Activated CD4-positive, alpha-beta T cell treated with anti-CD3 and anti-CD28 coated beads, Interleukin-2, amount 10 ng/mL, durations not matched to agents 24 days and 14 days (primary cell): ENCODE measurements around the gene HTR6. TPM values are rescaled to one million over a fixed set of nuclear protein-coding genes. Genes with fewer than 3 reads are reported as not detected.
A peak's percentile ranks its signal among the peaks of the same experiment; 100 is the strongest.
"Not testable (repeated sequence)": the region's sequence is repeated elsewhere in the genome, so short reads cannot be mapped to it uniquely, and the experiment has no call there.

Experiments
- DNase-seq: peaks from one replicate; pipeline ENCODE4 v3.0.0; 2022
- H3K27ac Mint-ChIP-seq: one replicate; pipeline ENCODE4 v1.8.0; 2022; ENCODE audit warnings: mild to moderate bottlenecking, mixed read lengths
- H3K27me3 Mint-ChIP-seq: one replicate; pipeline ENCODE4 v1.8.0; 2022; ENCODE audit warnings: mixed read lengths
- H3K36me3 Mint-ChIP-seq: one replicate; pipeline ENCODE4 v1.8.0; 2022; ENCODE audit warnings: low read depth, mild to moderate bottlenecking, mixed read lengths
- H3K4me1 Mint-ChIP-seq: one replicate; pipeline ENCODE4 v1.8.0; 2021; ENCODE audit warnings: mixed read lengths
- H3K4me3 Mint-ChIP-seq: one replicate; pipeline ENCODE4 v1.8.0; 2022; ENCODE audit warnings: mild to moderate bottlenecking, moderate library complexity, mixed read lengths
- H3K9me3 Mint-ChIP-seq: one replicate; pipeline ENCODE4 v1.8.0; 2021; ENCODE audit warnings: mixed read lengths
- intact Hi-C: fragments of 100-400 bp; cut with micrococcal nuclease; formaldehyde crosslinking; loops from one replicate; pipeline ENCODE4 v1.15.1; 2023
- total RNA-seq: library from RNA; stranded (reverse); gene quantifications from 2 replicates; pipeline ENCODE4 v1.2.3, GENCODE V29; 2022

The HTR6 gene
- total RNA-seq = not detected in 2 replicates

DNA sequence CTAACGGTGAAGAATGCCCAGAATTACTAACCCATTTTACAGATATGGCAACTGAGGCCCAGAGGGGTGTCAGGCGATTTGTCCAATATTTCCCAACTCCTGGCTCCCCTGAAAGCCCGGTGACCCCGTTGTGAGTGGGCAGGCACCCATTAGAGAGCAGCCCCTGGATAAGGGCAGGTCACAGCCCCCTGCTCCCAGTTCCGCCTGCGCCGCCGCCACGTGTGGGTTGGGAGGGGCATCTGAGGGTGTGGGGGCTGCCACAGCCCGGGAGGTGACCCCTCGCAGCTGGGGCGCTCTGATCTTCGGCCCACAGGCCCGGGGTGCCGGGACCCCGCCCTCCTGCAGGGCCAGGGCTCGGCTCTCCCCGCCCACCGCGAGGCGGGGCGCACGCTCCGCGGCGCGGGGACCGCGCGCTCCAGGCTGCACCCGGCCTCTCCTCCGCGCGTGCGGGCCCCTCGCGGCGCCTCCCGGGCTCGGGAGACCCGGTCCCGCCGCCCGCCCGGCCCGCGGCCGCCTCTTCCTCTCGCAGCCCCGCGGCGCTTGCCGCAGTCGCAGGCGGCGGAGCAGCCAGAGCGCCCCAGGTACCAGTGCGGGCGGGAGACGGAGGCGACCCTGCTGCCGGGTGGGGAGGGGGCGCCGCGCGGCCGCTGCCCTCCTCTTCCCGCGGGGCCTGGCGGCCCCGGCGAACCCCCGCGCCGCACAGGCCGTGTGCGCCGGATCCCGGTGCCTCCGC, at the start of gene HTR6:
Gene HTR6, plus strand, starts transcription at position 423 of the 733 bp plus-strand sequence. CDS start 879 bp downstream, outside the sequence.
- H3K4me1 Mint-ChIP-seq = peaks cover 10% of the 10 kb centered on the region
- H3K27me3 Mint-ChIP-seq = peaks cover 54% of the 10 kb centered on the region
- no peak within 1 kb of the TSS for H3K27ac Mint-ChIP-seq
- peak within 1 kb of the TSS; percentile 44 for H3K4me3 Mint-ChIP-seq
- H3K36me3 Mint-ChIP-seq = peaks cover 4% of the 10 kb centered on the region
- no peaks in the 10 kb centered on the region for H3K9me3 Mint-ChIP-seq
- intact Hi-C loops = no loop called here
- peak; percentile 76 for DNase-seq

DNA sequence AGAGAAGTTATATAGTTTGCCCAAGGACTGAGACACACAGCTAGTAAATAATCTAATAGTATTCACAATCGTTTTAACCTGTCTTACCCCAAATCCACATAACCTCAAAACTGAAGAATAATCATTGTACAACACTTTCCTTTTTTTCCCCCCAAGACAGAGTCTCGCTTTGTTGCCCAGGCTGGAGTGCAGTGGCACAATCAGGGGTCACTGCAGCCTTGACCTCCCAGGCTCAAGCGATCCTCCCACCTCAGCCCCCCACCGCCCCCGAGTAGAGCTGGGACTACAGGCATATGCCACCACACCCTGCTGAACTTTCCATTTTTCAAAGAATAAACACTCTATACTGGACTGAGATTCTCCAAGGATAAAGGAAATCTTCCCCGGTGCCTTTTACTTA, 49.2 kb upstream of the HTR6 start:
- no peaks in the 10 kb centered on the region for H3K9me3 Mint-ChIP-seq
- H3K4me3 Mint-ChIP-seq = no peak overlapping the region
- intact Hi-C loops = no loop called here
- H3K27me3 Mint-ChIP-seq = no peaks in the 10 kb centered on the region
- peaks cover 18% of the 10 kb centered on the region for H3K36me3 Mint-ChIP-seq
- DNase-seq = no peak
- H3K27ac Mint-ChIP-seq = no peak overlapping the region
- H3K4me1 Mint-ChIP-seq = peaks cover 15% of the 10 kb centered on the region

DNA sequence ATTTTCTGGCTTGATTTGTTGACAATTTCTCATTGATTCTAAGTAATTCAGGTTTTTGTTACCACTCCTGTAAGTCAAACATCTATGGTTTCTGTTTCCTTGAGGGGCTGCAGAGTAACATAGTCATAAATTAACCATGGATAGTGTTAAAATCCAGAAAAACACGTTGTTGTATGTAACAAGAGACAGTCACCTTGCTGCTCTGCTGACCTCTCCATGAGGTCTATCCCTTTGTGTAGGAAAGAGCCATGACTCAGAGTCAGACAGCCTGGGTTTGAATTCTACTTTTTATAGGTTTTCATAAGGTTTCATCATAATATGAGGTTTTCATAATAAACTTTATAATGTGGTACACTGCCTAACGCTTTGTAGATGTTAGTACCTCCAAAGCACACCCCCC, 48.2 kb upstream of the HTR6 start:
- Mint-ChIP-seq H3K36me3 (peaks cover 21% of the 10 kb centered on the region), H3K27ac (no peak overlapping the region), H3K4me1 (peaks cover 15% of the 10 kb centered on the region), H3K9me3 (no peaks in the 10 kb centered on the region), H3K27me3 (no peaks in the 10 kb centered on the region), H3K4me3 (no peak overlapping the region)
- DNase-seq = no peak
- intact Hi-C loops = no loop called here

DNA sequence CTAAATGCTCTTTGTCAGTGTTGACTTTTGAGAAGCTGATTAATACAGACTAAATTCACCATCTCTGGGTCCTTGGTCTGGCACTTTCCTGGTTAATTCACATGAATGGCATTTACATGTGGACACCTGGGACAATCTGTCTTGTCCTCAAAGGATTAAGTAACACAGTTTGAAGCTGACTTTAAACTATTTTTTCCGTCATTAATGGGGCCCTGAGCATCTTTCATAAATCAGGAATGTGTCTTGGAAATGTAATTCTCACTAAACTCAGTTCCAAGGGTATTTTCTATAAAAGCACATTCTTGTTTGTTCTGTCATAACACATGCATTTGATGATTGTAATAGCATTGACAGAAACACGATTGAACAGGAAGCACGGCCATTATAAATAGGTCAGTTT, 47.3 kb upstream of the HTR6 start:
- no peak overlapping the region for H3K27ac Mint-ChIP-seq

DNA sequence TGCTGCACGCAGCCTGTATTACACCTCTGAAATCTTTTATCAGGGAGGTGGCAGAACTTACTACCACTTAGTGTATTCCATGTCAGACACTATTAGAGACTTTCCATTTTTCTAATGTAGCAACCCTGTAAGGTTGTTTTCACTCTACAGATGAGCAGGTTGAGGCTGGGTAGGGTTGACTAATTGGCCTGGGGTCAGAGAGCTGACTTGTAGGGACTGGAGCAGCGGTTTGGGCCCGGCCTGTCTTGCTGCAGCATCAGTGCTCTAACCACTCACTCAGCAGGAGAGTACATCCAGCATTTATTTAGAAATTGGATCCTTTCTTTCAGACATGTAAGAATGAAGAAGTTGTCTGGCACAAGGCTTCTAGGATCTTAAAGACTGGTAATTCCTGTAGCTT, 46.2 kb upstream of the HTR6 start:
- Mint-ChIP-seq H3K4me3 (no peak overlapping the region), H3K4me1 (peaks cover 12% of the 10 kb centered on the region), H3K9me3 (no peaks in the 10 kb centered on the region), H3K27me3 (no peaks in the 10 kb centered on the region), H3K27ac (no peak overlapping the region), H3K36me3 (peaks cover 34% of the 10 kb centered on the region)
- intact Hi-C loops = no loop called here
- no peak for DNase-seq

More for the DNA sequence above, 47.3 kb upstream of the HTR6 start:
- no peak for DNase-seq
- intact Hi-C loops = no loop called here
- H3K36me3 Mint-ChIP-seq = peaks cover 27% of the 10 kb centered on the region
- H3K4me1 Mint-ChIP-seq = peaks cover 18% of the 10 kb centered on the region
- no peak overlapping the region for H3K4me3 Mint-ChIP-seq
- no peaks in the 10 kb centered on the region for H3K9me3 Mint-ChIP-seq
- H3K27me3 Mint-ChIP-seq = no peaks in the 10 kb centered on the region

DNA sequence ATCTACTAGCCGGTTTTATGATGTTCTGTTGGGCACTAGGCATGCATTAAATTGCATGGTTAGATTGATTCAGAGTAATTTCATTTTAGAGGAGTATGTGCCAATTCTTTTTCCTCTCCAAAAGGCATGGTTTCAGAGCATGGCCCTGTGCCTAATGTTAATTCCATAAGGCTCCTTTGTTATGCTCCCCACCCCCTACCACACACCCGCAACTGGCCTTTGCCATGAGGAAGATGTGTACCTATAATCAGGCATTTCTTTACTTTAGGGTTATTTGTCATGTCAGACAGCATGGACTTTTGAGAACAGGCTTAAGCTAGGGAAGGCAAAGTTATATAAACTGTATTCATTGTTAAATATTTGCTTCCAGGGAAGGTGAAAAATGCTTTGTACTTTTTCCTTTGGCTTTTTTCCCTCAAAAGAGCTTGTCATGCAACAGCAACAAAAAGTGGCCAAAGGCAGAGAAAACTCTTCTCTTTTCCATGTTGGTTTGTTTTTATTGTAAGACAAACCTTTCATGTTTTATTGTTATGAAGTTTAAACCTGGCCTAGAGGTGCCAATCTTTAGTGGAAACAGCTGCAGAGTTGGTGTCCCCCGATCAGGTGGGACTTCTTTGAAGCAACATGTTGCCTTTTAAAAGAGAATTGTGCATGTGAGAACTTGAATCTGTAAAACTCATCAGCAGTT, 44.8 kb upstream of the HTR6 start:
- no peak overlapping the region for H3K27ac Mint-ChIP-seq
- H3K4me1 Mint-ChIP-seq = peaks cover 10% of the 10 kb centered on the region
- intact Hi-C loops = no loop called here
- no peaks in the 10 kb centered on the region for H3K9me3 Mint-ChIP-seq
- H3K4me3 Mint-ChIP-seq = no peak overlapping the region
- DNase-seq = no peak
- H3K36me3 Mint-ChIP-seq = peaks cover 43% of the 10 kb centered on the region
- H3K27me3 Mint-ChIP-seq = no peaks in the 10 kb centered on the region

DNA sequence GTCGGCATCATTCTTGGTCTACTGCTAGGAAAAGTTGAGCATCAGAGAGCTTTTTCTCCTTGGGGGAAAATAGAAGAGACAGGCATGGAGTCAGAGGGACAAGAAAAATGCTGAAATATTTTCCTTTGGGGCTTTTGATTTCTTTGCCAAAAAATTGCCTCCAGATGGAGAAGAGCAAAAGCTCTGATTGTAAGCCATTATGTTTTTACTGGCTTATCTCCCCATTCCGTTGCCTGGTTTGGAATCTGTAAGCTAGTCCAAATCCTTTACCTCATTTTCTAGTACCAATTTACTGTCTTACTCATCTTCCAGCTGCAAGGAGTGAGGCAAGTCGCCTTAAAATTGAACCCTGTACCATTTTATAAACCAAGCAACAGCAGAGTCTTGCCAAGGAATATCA, 43.9 kb upstream of the HTR6 start:
- Mint-ChIP-seq H3K4me1 (peaks cover 7% of the 10 kb centered on the region), H3K4me3 (no peak overlapping the region), H3K27ac (no peak overlapping the region), H3K36me3 (peaks cover 42% of the 10 kb centered on the region), H3K9me3 (no peaks in the 10 kb centered on the region), H3K27me3 (no peaks in the 10 kb centered on the region)
- no peak for DNase-seq
- intact Hi-C loops = no loop called here

DNA sequence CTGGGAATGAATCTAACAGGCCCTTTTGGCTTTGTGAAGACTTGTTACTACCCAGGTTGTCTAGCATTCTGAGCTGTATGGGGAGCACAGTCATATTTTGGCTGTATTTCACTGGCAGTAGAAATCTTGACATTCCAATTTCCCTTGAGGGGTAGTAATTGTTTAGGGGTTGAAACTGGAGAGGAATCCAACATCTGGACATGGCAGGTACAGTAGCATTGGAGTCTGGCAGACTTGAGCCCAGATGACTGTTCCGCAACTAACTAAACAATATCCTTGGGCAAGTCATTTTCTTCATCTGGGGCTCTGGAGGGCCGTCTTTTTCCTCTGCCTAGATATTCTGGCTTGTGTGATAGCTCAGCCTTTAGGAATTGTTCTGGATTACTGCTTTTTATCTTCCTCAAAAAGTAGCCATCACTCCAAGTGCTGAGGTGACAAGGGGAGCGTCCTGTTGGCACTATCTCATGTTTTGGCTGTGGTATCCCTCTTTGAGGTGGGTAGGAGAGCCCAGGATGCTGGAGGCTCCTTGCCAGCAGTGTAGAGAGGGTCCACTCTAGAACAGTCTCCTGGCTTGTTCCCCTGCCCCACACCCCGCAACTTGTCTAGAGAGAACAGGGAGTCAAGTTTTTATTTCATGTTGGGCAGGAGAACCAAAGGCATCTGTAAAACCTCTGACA, 43.3 kb upstream of the HTR6 start:
- H3K36me3 Mint-ChIP-seq = peaks cover 47% of the 10 kb centered on the region
- peaks cover 7% of the 10 kb centered on the region for H3K4me1 Mint-ChIP-seq
- intact Hi-C loops = no loop called here
- no peak overlapping the region for H3K27ac Mint-ChIP-seq
- H3K27me3 Mint-ChIP-seq = no peaks in the 10 kb centered on the region
- H3K9me3 Mint-ChIP-seq = no peaks in the 10 kb centered on the region
- DNase-seq = no peak
- H3K4me3 Mint-ChIP-seq = no peak overlapping the region

DNA sequence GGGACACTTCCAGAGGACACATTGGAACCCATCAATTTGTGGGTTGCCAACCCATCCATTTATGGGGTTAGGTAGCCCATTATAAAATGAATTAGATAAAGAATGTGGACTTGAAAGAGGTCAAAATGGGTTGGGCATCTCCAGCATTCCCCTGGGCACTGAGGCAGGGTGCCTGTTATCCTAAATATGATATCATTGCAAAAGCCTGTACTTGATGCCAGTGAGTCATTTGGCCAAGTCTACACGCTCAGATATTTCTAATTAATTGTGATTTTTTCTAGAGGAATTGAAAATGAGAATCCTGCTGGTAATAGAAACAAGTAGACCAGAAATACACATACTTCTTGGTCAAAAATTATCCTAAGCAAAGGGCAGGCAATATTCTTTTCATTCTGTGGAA, 42.5 kb upstream of the HTR6 start:
- peaks cover 50% of the 10 kb centered on the region for H3K36me3 Mint-ChIP-seq
- H3K4me3 Mint-ChIP-seq = no peak overlapping the region
- H3K4me1 Mint-ChIP-seq = peaks cover 7% of the 10 kb centered on the region
- no peak overlapping the region for H3K27ac Mint-ChIP-seq
- no peak for DNase-seq
- intact Hi-C loops = no loop called here
- no peaks in the 10 kb centered on the region for H3K27me3 Mint-ChIP-seq
- no peaks in the 10 kb centered on the region for H3K9me3 Mint-ChIP-seq

DNA sequence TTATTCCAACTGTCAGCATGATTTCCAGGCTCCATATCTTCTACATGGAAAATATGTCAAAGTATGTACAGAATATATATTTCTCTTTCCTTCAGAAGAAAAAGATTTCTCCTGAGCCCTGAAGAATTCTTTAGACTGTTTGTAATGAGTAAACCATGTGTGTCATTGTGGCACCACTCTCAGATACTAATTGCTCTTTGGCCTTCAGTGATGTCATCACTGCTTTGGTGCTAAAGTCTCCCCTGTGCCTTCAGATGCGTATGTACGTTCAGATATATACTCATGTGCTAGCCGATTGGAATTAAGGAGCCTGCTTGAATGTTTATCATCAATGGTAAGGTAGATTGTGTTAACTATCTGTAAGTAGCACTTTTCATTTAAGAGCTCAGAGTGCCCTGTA, 41.2 kb upstream of the HTR6 start:
- DNase-seq = no peak
- no peaks in the 10 kb centered on the region for H3K27me3 Mint-ChIP-seq
- H3K9me3 Mint-ChIP-seq = no peaks in the 10 kb centered on the region
- intact Hi-C loops = no loop called here
- no peak overlapping the region for H3K27ac Mint-ChIP-seq
- H3K4me1 Mint-ChIP-seq = peaks cover 7% of the 10 kb centered on the region
- peaks cover 50% of the 10 kb centered on the region for H3K36me3 Mint-ChIP-seq
- H3K4me3 Mint-ChIP-seq = no peak overlapping the region

DNA sequence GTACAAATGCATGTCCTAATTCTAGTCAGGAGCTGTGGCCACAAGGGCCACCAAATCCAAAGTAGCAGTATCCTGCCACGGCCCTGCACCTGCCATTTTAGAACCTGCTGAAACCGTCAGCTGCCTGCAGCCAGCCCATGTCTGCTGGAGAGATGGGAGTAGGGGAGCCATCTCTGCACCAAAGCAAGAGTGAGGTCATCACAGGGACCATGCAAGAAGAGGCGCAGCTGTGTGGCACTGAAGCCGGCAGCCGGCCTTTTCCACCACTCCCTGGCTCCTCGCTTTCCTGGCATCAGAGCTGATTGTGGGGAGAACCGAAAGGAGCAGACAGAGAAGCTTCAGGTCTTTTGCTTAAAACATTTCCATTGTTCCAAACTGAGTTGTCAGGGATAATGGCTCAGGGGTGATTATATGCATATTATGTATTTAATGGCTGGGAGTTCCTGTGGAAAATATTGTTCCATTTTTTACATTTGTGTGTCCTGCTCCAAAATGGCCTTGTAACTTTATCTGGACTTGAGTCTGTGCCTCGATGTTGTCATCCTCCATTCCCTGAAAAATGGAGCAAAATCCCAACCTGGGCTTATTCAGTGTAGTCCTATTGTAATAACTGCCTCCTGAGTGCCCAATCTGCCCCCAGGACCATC, 39.3 kb upstream of the HTR6 start:
- H3K27me3 Mint-ChIP-seq = no peaks in the 10 kb centered on the region
- DNase-seq = no peak
- H3K27ac Mint-ChIP-seq = no peak overlapping the region
- peaks cover 4% of the 10 kb centered on the region for H3K4me1 Mint-ChIP-seq
- peaks cover 54% of the 10 kb centered on the region for H3K36me3 Mint-ChIP-seq
- no peak overlapping the region for H3K4me3 Mint-ChIP-seq
- H3K9me3 Mint-ChIP-seq = no peaks in the 10 kb centered on the region
- intact Hi-C loops = no loop called here

DNA sequence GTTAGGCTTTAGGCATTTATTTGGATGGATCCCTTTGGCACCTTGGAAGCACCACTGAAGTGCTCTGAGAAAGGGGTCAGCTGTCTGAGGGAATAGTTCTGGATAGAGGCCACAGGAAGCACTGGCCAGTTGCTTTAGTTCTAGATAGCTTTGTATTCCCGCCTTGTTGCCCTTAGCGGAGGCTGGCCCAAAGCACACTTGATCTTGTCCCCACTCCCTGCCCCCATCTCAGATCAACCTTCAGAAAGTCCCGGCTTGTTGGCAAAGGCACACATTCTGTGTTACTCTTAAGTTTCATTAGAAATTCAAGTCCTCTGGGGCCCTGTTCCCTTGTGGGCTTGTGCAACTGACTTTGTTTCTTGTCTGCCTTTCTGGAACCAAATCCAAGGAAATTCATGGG, 35.8 kb upstream of the HTR6 start:
- H3K36me3 Mint-ChIP-seq = peaks cover 33% of the 10 kb centered on the region
- H3K9me3 Mint-ChIP-seq = no peaks in the 10 kb centered on the region
- no peaks in the 10 kb centered on the region for H3K4me1 Mint-ChIP-seq
- H3K27ac Mint-ChIP-seq = no peak overlapping the region
- intact Hi-C loops = no loop called here
- H3K27me3 Mint-ChIP-seq = no peaks in the 10 kb centered on the region
- DNase-seq = no peak
- H3K4me3 Mint-ChIP-seq = no peak overlapping the region

DNA sequence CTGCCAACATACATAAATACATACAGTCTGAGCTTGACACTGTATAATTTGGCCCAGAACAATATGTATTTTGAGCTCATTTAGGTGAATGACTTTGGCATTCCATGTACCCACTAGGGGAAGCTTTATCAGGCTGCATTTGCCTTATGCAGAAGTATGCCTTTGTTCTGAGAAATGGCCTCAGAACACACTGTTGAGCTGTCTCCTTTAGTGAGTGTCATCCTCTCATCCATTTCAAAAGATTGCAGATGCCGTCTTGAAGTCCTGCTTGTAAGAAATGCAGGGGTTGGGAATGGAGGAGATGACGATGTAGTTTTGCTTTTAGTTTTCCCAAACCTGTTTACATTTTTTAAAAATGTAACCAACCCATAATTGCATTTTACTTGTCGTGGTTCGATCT, 35.3 kb upstream of the HTR6 start:
- Mint-ChIP-seq H3K27ac (no peak overlapping the region), H3K4me3 (no peak overlapping the region), H3K4me1 (no peaks in the 10 kb centered on the region), H3K27me3 (no peaks in the 10 kb centered on the region), H3K9me3 (no peaks in the 10 kb centered on the region), H3K36me3 (peaks cover 32% of the 10 kb centered on the region)
- intact Hi-C loops = no loop called here
- no peak for DNase-seq

DNA sequence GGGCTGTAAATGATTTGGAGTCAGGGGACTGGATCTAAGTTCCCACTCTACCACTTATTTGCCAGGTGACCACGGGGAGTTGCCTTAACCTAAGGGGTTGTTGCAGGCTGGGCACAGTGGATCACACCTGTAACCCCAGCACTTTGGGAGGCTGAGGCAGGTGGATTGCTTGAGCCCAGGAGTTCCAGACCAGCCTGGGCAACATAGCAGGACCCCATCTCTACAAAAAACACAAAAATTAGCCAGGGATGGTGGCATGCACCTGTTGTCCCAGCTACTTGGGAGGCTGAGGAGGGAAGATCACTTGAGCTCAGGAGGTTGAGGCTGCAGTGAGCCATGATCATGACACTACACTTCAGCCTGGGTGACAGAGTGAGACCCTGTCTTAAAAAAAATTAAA, 34.5 kb upstream of the HTR6 start:
- H3K9me3 Mint-ChIP-seq, H3K27me3 Mint-ChIP-seq, H3K4me3 Mint-ChIP-seq, DNase-seq, H3K4me1 Mint-ChIP-seq, intact Hi-C loops, H3K27ac Mint-ChIP-seq: not testable (repeated sequence)
- H3K36me3 Mint-ChIP-seq = peaks cover 25% of the 10 kb centered on the region
